LNCaP clone FGC (cell line): ENCODE measurements around the gene ZNF32.
A peak's percentile ranks its signal among the peaks of the same experiment; 100 is the strongest.

Experiments
- DNase-seq: peaks from one replicate; pipeline ENCODE4 v3.0.0-alpha.2; 2011; ENCODE audit warnings: low read depth
- H3K4me3 ChIP-seq: 2 replicates; pipeline ENCODE4 v1.5.1; 2011; ENCODE audit warnings: mild to moderate bottlenecking, low read depth, low read length, control low read depth
- TF ChIP-seq, protein P1 (sequence below): IDR thresholded peaks from 2 replicates; pipeline ENCODE4 v1.5.1; 2012; ENCODE audit warnings: mild to moderate bottlenecking; ENCODE audit not compliant: control insufficient read depth, insufficient read depth; ENCODE audit errors: extremely low read depth

Gene ZNF32

DNA sequence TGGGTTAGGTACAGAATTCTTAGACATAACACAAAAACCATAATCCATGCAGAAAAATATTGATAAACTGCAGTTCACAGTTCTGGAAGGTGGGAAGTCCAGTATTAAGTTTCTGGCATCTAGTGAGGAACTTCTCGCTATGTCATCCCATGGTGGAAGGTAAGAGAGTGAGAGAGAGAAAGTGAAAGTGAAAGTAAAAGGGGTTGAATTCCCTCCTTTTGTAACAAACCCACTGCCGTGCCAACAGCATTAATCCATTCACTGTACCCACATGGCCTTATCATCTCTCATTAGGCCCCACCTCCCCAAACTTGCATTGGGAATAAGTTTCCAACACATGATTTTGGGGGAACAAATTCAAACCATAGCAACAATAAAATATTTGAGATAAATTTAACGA, 25.3 kb downstream of the ZNF32 start:
- no peak for DNase-seq
- TF ChIP-seq, protein P1, sequence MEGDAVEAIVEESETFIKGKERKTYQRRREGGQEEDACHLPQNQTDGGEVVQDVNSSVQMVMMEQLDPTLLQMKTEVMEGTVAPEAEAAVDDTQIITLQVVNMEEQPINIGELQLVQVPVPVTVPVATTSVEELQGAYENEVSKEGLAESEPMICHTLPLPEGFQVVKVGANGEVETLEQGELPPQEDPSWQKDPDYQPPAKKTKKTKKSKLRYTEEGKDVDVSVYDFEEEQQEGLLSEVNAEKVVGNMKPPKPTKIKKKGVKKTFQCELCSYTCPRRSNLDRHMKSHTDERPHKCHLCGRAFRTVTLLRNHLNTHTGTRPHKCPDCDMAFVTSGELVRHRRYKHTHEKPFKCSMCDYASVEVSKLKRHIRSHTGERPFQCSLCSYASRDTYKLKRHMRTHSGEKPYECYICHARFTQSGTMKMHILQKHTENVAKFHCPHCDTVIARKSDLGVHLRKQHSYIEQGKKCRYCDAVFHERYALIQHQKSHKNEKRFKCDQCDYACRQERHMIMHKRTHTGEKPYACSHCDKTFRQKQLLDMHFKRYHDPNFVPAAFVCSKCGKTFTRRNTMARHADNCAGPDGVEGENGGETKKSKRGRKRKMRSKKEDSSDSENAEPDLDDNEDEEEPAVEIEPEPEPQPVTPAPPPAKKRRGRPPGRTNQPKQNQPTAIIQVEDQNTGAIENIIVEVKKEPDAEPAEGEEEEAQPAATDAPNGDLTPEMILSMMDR: no peak
- H3K4me3 ChIP-seq: no peak overlapping the region

DNA sequence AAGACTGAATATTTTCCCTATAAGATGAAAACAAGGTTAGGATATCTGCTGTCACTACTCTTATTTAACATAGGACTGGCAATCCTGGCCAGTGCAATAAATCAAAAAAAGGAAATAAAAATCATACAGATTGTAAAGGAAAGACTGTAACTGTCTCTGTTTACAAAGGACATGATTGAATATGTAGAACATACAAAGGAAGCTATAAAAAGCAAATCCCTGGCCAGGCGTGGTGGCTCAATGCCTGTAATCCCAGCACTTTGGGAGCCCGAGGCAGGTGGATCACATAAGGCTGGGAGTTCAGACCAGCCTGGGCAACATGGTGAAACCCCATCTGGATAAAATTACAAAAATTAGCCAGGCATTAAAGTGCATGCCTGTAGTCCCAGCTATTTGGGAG, 26.6 kb downstream of the ZNF32 start:
- H3K4me3 ChIP-seq: no peak overlapping the region
- DNase-seq: no peak
- TF ChIP-seq, protein P1: no peak

DNA sequence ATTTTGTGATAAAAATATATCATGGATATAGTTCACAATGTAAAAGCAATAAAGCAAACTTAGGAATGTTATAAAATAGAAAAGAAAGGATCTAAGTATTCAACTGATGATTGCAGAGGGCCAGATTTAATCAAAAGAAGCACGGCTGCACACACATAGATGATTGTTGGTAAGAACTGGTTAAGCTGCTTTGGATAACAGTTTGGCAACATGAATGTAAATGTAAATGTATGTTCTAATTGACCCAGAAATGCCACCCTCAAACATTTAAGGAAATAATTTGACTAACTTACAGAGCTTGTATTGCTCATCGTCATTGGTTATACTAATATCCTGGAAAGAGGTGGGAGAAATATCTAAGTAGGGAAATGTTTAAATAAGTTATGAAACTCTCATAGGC, 29.3 kb downstream of the ZNF32 start:
- TF ChIP-seq, protein P1: no peak
- no peak for DNase-seq
- no peak overlapping the region for H3K4me3 ChIP-seq

DNA sequence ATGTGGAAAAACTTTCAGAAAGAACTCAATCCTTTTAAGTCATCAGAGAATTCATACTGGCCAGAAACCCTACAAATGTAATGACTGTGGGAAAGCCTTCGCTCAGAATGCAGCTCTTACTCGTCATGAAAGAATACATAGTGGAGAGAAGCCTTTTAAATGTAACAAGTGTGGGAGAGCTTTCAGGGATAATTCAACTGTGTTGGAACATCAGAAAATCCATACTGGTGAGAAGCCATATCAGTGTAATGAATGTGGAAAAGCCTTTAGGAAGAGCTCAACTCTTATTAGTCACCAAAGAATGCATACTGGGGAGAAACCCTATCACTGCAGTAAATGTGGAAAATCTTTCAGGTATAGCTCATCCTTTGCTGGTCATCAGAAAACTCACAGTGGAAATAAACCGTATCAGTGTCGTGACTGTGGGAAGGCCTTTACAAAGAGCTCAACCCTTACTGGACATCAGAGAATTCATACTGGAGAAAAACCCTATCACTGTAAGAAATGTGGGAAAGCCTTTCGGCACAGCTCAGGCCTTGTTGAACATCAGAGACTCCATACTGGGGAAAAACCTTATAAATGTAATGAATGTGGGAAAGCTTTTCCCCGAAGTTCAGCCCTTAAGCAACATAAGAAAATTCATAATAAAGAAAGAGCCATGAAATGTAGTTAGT, 31.8 kb downstream of the ZNF32 start:
- DNase-seq: no peak
- TF ChIP-seq, protein P1: no peak
- no peak overlapping the region for H3K4me3 ChIP-seq

DNA sequence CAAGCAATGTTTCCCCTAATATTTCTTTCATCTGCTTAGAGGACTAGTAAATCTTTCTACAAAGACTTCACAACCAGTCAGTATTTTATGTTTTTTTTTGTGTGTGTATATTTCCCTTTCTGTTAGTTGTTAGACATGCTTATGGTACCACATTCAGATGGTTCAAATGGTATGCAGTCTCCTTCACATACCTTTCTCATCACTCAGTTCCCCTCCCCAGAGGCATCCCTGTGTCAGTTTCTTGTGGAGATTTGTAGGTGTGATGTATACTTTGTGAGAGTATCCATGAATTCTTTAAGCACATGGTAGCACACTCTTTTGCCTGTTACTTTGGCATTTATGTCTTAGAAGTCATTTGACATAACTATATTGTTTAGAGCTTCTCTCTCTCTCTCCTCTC, 38.0 kb downstream of the ZNF32 start:
- TF ChIP-seq, protein P1: no peak
- H3K4me3 ChIP-seq: no peak overlapping the region
- DNase-seq: no peak

DNA sequence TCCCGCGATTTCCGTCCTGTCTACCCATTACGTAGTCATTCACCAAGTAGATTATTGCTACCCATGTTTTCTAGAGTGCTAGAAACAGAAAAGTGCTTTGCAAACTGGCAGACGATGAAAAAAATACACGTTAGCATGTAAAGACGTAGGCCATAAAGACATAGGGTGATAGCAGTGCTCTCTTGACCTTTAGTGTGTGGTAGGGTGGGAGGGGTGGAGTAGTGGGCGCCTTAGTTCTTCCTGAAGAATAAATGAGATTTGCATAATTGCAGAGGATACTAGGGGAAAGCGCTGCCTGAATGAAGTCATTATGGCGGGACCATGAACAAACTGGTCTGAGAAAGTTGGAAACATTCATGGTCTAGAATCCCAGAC, 41.5 kb downstream of the ZNF32 start:
- DNase-seq: no peak
- TF ChIP-seq, protein P1: no peak
- peak overlapping the region; percentile 78 for H3K4me3 ChIP-seq

DNA sequence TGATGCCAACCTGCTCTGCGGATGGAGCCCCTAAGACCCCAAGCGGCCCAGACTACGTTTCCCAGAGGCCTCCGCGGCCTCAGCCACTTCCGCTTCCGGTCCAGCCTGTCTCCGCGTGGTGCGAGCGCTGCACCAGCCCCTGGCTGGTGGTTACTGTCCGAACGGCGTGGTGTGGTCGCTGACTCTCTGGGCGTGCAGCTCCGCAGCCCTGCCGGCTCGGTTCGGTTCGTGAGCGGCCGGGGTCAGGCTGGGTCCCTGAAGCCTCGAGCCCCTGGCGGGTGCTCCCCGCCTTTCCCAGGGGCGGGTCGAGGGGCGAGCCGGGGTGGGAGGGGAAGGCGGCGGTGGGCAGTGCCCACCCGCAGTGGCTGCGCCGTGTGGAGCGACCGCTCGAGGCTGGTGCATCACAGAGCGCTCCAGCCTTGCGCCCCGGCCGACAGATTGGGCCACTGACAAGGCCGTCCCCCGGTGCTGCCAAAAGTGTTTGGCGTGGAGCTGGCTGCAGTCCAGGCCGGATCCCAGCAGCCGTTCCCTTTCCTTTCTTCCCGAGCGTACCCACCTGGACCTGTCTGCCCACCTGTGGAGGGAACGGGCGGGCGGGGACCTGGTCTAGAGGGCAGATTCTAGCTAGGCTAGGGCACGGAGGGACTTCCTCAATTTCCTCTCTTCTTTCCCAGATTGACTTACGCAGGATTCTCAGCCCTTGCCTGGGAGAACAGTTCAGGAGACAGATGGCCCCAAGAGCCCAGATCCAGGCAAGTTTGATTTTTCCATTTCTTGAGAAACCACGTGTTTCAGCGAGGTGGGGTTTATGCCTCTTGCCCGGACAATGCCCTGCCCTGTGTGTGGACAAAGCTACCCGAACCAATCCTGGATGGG, 42.1 kb downstream of the ZNF32 start, which contains the start of gene ZNF485:
Gene ZNF485, plus strand, starts transcription at position 116 of the 876 bp plus-strand sequence. Its CDS starts 613 bp downstream, at position 729.
- no peak for DNase-seq
- TF ChIP-seq, protein P1: no peak
- H3K4me3 ChIP-seq: peak within 1 kb of the TSS; percentile 78
